Activated CD8-positive, alpha-beta memory T cell treated with anti-CD3 and anti-CD28 coated beads, Interleukin-2, amount 50 U/mL, for 1 hour (primary cell): Measurements from ENCODE around the gene CPZ.
"Not testable (repeated sequence)": the region's sequence is repeated elsewhere in the genome, so short reads cannot be mapped to it uniquely, and the experiment has no call there.

Source experiments
- DNase-seq: peaks from one replicate; pipeline ENCODE4 v3.0.0-alpha.2; 2020; ENCODE audit errors: extremely low read depth

The CPZ gene

GRCh38 chr4:8652181-8653078 lies 59.9 kb downstream of the CPZ start:
- no peak for DNase-seq

- DNase-seq: no peak
Measured at GRCh38 chr4:8653326-8654000, 60.9 kb downstream of the CPZ start.

- DNase-seq: not testable (repeated sequence)
Measured at GRCh38 chr4:8654139-8654538, 61.6 kb downstream of the CPZ start.

DNA sequence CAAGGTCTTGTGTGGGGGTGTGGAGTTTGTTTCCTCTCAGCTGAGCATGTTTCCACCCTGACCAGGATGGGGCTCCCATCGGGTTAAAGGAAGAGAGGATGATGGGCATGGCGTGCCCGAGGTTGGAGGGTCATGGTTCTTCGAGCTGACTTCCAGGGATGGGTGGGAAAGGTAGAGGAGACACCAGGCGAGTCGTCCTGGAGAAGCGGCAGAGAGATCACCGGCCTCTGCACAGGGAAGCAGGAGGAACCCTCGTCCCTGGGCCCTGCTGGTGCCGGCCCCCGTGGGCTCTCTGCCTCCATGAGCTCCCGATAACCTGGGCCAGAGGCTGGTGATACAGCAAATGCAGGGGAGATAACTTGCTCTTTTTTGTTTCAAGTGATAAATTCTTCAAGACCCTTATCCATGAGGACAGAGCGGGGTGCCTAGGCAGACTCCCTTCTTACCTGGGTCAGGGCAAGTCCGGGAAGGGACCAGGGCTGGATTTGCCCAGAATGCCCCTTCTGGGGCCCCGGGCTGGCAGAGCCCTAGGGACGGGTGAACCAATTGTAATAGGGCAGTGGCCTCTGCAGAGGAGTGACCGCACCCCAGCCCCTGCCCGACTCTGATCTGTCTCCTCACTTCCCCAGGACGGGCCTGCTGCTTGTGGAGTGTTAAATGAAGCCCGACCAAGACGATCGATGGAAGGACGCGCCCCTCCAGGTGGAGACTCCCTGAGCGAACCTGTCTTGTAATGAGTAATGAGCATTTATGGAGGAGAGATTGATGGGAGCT lies 63.0 kb downstream of the CPZ start:
- DNase-seq: no peak

- no peak for DNase-seq
Measured at GRCh38 chr4:8656185-8656517, 63.6 kb downstream of the CPZ start.

- no peak for DNase-seq
Measured at GRCh38 chr4:8656711-8657380, 64.3 kb downstream of the CPZ start.

- DNase-seq: no peak
Measured at GRCh38 chr4:8657381-8658088, 65.0 kb downstream of the CPZ start.

DNA sequence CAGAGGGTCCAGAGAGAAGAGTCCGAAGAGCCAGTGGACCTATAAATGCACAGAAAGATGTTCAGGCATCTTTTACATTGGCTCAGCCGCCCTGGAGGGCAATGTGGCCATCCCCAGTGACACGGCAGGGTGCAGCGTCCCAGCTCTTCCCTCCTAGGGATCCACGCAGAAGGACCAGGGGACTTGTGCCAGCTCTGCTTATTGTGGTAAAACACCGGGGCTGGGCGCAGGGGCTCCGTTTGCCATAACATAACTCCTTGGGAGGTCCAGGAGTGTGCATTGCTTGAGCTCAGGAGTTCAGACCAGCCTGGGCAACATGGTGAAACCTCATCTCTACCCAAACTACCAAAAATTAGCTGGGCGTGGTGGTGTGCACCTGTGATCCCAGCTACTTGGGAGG lies 70.2 kb downstream of the CPZ start:
- DNase-seq: no peak

- DNase-seq: no peak
Measured at GRCh38 chr4:8664031-8664805, 71.7 kb downstream of the CPZ start.

DNA sequence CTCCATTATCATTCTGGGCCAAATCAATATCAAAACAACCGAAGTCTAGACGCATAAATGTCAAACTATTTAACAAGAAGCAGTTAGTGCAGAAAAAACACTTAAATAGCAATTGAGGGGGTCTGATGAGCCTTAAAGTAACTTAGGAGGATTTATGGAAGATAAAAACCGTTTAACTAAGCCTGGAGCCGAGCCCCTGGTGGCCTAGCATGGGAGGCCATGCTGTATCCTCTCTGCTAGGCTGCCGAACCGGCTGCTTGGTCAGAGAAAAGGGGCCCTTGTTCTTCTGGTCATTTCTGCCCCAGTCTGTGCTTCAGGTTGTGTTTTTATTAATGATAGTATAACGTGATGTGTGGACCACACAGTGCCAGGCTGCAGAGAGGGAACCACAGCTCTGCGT lies 72.4 kb downstream of the CPZ start:
- no peak for DNase-seq

GRCh38 chr4:8665406-8666360 lies 73.1 kb downstream of the CPZ start:
- DNase-seq: no peak

DNA sequence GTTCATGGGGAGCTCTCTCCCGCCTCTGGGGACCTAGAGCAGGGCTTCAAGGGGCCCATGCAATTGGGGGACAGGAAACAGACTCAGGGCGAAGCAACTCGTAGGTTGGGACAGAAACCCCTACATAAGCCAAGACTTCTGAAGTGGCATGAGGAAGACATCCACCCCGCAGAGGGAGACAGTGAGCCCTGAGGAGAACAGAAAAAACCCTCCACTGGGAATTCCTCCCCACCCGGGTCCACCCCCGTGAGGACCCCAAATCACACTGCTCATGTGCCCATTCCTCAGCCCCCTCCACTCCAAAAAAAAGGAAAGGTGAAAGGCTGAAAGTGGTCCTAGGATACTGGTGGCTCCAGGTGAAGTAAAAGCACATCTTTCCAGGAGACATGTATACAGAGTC lies 74.0 kb downstream of the CPZ start:
- DNase-seq: no peak
